Measurements from ENCODE around the gene CARM1.
"Not testable (repeated sequence)": the region's sequence is repeated elsewhere in the genome, so short reads cannot be mapped to it uniquely, and the experiment has no call there.

The CARM1 gene

DNA sequence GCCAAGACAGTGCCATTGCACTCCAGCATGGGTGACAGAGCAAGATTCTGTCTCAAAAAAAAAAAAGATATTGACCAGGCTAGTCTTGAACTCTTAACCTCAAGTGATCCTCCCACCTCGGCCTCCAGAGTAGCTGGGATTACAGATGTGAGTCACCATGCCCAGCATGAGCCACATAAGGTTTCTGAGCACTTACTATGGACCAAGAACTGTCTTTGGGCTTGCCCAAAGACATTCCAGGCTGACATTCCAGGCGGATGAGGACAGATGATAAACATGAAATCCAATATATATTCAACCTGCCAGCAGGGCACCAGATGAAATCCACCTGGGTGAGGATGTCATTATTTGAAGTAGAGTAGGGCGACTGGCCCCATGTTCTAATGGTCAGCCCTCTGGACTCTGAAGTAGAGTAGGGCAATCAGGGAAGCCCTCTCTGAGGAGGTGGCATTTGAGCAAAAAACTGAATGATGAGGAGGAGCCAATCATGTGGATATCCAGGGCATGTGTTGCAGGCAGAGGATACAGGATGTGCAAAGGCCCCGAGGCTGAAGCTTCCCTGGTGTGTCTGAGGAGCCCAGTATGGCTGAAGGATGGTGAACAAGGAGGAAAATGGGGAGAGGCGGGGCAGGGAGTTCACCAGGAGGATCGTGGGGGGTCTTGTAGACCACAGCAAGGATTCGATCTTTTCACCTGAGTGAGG, 19.1 kb upstream of the CARM1 start:
- DNase-seq (ENCODE audit: low spot score), result no peak
- TF ChIP-seq CTCF (IDR thresholded peaks at IDR 0.05; ENCODE audit: extremely low read depth, missing control alignments), result no peak

DNA sequence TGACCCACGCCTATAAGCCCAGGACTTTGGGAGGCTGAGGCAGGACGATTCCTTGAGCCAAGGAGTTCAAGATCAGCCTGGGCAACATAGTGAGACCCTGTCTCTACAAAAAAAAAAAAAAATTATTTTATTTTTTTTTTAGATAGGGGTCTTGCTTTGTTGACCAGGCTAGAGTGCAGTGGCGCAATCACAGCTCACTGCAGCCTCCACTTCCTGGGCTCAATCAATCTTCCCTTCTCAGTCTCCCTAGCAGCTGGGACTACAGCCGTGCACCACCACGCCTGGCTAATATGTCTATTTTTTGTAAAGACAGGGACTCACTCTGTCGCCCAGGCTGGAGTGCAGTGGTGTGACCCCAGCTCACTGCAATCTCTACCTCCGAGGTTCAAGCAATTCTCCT, 18.4 kb upstream of the CARM1 start:
- TF ChIP-seq CTCF (IDR thresholded peaks at IDR 0.05; ENCODE audit: extremely low read depth, missing control alignments), result no peak
- DNase-seq (ENCODE audit: low spot score), result no peak

DNA sequence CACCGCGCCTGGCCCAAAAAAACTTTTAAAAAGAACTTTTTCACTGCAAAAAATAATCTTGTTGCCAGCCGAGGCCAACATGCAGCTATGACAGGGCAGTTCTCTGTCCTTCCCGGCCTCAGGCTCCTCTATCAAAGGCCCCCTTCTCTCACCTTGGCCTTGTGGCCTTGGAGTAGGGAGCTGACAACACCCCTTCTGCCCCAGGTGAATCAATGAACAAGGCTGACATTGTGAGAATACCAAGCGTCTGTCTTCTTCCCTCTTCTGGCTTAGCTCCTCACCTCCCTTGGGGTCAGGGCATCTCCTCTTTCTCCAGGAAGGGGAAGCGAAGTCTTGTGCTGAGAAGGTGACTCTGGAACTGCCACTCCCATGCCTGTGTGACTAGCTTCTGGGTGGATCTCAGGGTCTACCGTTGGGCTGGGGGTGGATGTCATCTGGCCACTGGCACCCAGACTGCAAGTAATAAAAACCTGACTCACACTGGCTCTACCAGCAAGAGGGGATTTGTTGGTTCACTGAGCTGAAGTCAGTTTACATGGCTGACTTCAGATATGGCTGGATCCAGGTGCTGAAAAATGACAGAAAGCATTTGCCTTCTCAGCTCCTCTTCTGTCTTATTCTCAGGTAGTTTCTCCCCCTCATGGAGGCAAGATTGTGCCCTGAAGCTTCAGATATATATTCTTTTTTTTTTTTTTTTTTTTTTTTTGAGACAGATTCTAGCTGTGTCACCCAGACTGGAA, 16.8 kb upstream of the CARM1 start:
- no peak for TF ChIP-seq CTCF (IDR thresholded peaks at IDR 0.05; ENCODE audit: extremely low read depth, missing control alignments)
- DNase-seq (ENCODE audit: low spot score), result no peak

DNA sequence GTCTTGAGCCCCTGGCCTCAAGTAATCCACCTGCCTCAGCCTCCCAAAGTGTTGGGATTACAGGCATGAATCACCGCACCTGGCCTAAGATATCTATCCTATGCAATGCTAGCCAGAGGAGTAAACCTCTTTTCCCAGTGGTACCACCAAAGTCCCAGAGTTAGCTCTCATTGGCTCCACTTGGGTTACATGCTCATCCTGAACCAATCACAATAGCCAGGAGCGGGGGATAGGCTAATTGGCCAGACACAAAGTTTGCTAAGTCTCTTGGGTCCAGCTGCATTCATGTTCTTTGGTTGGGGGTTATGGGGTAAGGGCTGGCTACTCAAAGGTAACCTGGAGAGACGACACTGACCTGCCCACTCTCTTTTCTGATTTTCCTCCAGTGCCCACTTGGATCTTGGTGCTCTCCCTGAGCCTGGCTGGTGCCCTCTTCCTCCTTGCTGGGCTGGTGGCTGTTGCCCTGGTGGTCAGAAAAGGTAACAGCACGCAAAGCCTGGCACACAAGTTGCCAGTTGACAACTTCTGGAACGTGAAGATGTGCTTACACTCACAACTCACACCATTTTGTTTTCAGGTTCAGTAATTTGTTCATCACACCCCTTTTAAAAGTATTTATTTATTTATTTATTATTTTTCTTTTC, 15.4 kb upstream of the CARM1 start:
- TF ChIP-seq CTCF (IDR thresholded peaks at IDR 0.05; ENCODE audit: extremely low read depth, missing control alignments), result peak; percentile 47
- DNase-seq (ENCODE audit: low spot score), result no peak

DNA sequence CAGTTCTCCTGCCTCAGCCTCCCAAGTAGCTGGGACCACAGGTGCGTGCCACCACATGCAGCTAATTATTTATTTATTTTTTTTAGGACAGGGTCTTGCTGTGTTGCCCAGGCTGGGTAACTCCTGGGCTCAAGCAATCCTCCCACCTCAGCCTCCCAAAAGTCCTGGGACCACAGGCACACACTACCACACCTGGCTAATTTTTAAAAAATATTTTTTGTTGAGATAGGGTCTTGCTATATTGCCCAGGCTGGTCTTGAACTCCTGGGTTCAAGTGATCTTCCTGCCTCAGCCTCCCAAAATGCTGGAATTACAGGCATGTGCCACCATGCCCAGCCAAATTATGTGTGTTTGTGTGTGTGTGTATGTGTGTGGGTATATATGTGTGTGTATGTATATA, 14.5 kb upstream of the CARM1 start:
- not testable (repeated sequence) for DNase-seq (ENCODE audit: low spot score)

- DNase-seq (ENCODE audit: low spot score), result peak; percentile 48
- peak; percentile 79 for TF ChIP-seq CTCF (IDR thresholded peaks at IDR 0.05; ENCODE audit: extremely low read depth, missing control alignments)
Observed at GRCh38 chr19:10858204-10858828, 13.0 kb upstream of the CARM1 start.

DNA sequence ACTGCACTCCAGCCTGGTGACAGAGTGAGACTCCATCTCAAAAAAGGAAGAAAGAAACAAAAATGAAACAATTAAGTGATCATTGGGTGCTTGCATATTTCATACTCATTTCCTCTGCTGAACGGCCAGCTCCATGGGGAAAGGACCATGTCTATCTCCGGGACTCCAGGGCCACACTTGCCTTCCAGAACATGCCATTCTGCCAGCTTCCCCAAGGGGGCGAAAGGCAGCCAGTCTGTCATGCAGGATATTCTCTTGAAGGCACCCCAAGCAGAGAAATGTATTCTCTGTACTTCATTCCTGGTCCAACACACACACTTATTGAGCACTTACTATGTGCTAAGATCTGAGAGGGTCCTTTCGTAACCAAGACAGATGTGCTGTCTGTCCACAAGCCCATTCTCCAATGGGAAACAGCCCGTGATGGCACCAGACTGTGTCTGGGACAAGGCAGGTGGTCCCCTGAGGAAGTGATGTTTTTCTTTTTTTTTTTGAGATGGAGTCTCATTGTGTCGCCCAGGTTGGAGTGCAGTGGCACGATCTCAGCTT, 10.2 kb upstream of the CARM1 start:
- TF ChIP-seq CTCF (IDR thresholded peaks at IDR 0.05; ENCODE audit: extremely low read depth, missing control alignments), result peak; percentile 26
- DNase-seq (ENCODE audit: low spot score), result no peak
